ENCODE results near the gene PAPPA2.

The PAPPA2 gene

GRCh38 chr1:176884286-176884685, 421.3 kb downstream of the PAPPA2 start:
- in situ Hi-C loops (cut with MboI; ENCODE audit: low sequenced_read_pairs) = loop anchor here (5.0 to 25.0 kb wide), 3 partner anchors 327 to 903 kb away; no protein-coding TSS in a partner anchor
- Histone ChIP-seq H3K36me3 (replicated peaks) (no peaks in the 10 kb centered on the region), H3K9me3 (no peaks in the 10 kb centered on the region), H3K27me3 (ENCODE audit: low read depth) (no peaks in the 10 kb centered on the region), H3K4me1 (no peaks in the 10 kb centered on the region), H3K4me3 (no peak overlapping the region)
- DNase-seq (ENCODE audit: low spot score in 2 of 2) = no peak

- H3K4me3 ChIP-seq = no peak overlapping the region
- H3K36me3 ChIP-seq (replicated peaks) = no peaks in the 10 kb centered on the region
- H3K4me1 ChIP-seq = no peaks in the 10 kb centered on the region
- in situ Hi-C loops (cut with MboI; ENCODE audit: low sequenced_read_pairs) = loop anchor here (5.0 to 25.0 kb wide), 3 partner anchors 328 to 902 kb away; no protein-coding TSS in a partner anchor
- no peaks in the 10 kb centered on the region for H3K27me3 ChIP-seq (ENCODE audit: low read depth)
- DNase-seq (ENCODE audit: low spot score in 2 of 2) = no peak
- no peaks in the 10 kb centered on the region for H3K9me3 ChIP-seq
Measured at GRCh38 chr1:176884911-176885310, 421.9 kb downstream of the PAPPA2 start.

- no peak for DNase-seq (ENCODE audit: low spot score in 2 of 2)
- no peaks in the 10 kb centered on the region for H3K36me3 ChIP-seq (replicated peaks)
- no peak overlapping the region for H3K4me3 ChIP-seq
- in situ Hi-C loops (cut with MboI; ENCODE audit: low sequenced_read_pairs) = loop anchor here (25.0 kb wide), 2 partner anchors 498 to 902 kb away; no protein-coding TSS in a partner anchor
- H3K27me3 ChIP-seq (ENCODE audit: low read depth) = no peaks in the 10 kb centered on the region
- no peaks in the 10 kb centered on the region for H3K4me1 ChIP-seq
- no peaks in the 10 kb centered on the region for H3K9me3 ChIP-seq
Measured at GRCh38 chr1:176885341-176885740, 422.4 kb downstream of the PAPPA2 start.

GRCh38 chr1:176885751-176886150, 422.8 kb downstream of the PAPPA2 start:
- H3K4me1 ChIP-seq = no peaks in the 10 kb centered on the region
- no peaks in the 10 kb centered on the region for H3K9me3 ChIP-seq
- H3K4me3 ChIP-seq = no peak overlapping the region
- H3K27me3 ChIP-seq (ENCODE audit: low read depth) = no peaks in the 10 kb centered on the region
- in situ Hi-C loops (cut with MboI; ENCODE audit: low sequenced_read_pairs) = loop anchor here (25.0 kb wide), 2 partner anchors 498 to 902 kb away; no protein-coding TSS in a partner anchor
- H3K36me3 ChIP-seq (replicated peaks) = no peaks in the 10 kb centered on the region
- DNase-seq (ENCODE audit: low spot score in 2 of 2) = no peak

- H3K4me1 ChIP-seq = no peaks in the 10 kb centered on the region
- H3K36me3 ChIP-seq (replicated peaks) = no peaks in the 10 kb centered on the region
- no peak for DNase-seq (ENCODE audit: low spot score in 2 of 2)
- H3K9me3 ChIP-seq = no peaks in the 10 kb centered on the region
- in situ Hi-C loops (cut with MboI; ENCODE audit: low sequenced_read_pairs) = loop anchor here (25.0 kb wide), 2 partner anchors 501 to 899 kb away; no protein-coding TSS in a partner anchor
- no peak overlapping the region for H3K4me3 ChIP-seq
- H3K27me3 ChIP-seq (ENCODE audit: low read depth) = no peaks in the 10 kb centered on the region
Measured at GRCh38 chr1:176888471-176889032, 425.6 kb downstream of the PAPPA2 start.

- no peak for DNase-seq (ENCODE audit: low spot score in 2 of 2)
- Histone ChIP-seq H3K9me3 (no peaks in the 10 kb centered on the region), H3K27me3 (ENCODE audit: low read depth) (no peaks in the 10 kb centered on the region), H3K36me3 (replicated peaks) (no peaks in the 10 kb centered on the region), H3K4me3 (no peak overlapping the region), H3K4me1 (peaks cover 3% of the 10 kb centered on the region; the same call in 1 of the 2 replicates)
- in situ Hi-C loops (cut with MboI; ENCODE audit: low sequenced_read_pairs) = loop anchor here (10.0 to 25.0 kb wide), 3 partner anchors 506 to 1051 kb away; no protein-coding TSS in a partner anchor
Measured at GRCh38 chr1:176893625-176894352, 430.8 kb downstream of the PAPPA2 start.

GRCh38 chr1:176894450-176894849, 431.5 kb downstream of the PAPPA2 start:
- in situ Hi-C loops (cut with MboI; ENCODE audit: low sequenced_read_pairs) = loop anchor here (10.0 to 25.0 kb wide), 3 partner anchors 507 to 1050 kb away; no protein-coding TSS in a partner anchor
- no peak for DNase-seq (ENCODE audit: low spot score in 2 of 2)
- Histone ChIP-seq H3K4me3 (no peak overlapping the region), H3K4me1 (peaks cover 3% of the 10 kb centered on the region; the same call in 1 of the 2 replicates), H3K36me3 (replicated peaks) (no peaks in the 10 kb centered on the region), H3K9me3 (no peaks in the 10 kb centered on the region), H3K27me3 (ENCODE audit: low read depth) (no peaks in the 10 kb centered on the region)
